K562 (cell line): ENCODE data around the gene CLCC1. TPM values are rescaled to one million over a fixed set of nuclear protein-coding genes. Genes with fewer than 3 reads are reported as not detected.

Experiments
- ATAC-seq: fragments of 200-7000 bp; cut with Tn5 transposase; 3 replicates; pipeline ENCODE4 v1.9.1; 2020; ENCODE audit warnings: moderate library complexity
- BruUV-seq: library from RNA; stranded (reverse); fragments of 400-500 nt; replicated peaks from 2 replicates; lab custom pipeline; 2021; lab: Mats Ljungman, UMichigan
- CTCF ChIA-PET: fragments of 300-600 bp; formaldehyde crosslinking; extraction: SDS; loops from one replicate; lab custom pipeline; 2021; ENCODE audit warnings: low intra/inter-chr PET ratio; lab: Yijun Ruan, JAX
- POLR2A ChIA-PET: fragments of 300-600, 350-650 bp; sonication (Branson Sonifier 250); formaldehyde crosslinking; extraction: SDS; loops from one replicate; lab custom pipeline; 2021; ENCODE audit warnings: antibody characterized with exemption, inconsistent platforms; lab: Yijun Ruan, JAX
- DNase-seq, 4 experiments: peaks; one replicate each; pipeline versions ENCODE4 v3.0.0 to v3.0.0-alpha.2; 2011 to 2018; ENCODE audit warnings: low spot score in 3 of 4, mixed read lengths in 3 of 4; ENCODE audit errors: extremely low read depth in 1 of 4
- FAIRE-seq: peaks from 2 replicates; lab custom pipeline; 2011; peaks lifted over from hg19 to GRCh38; lab: Jason Lieb, UNC
- H2AFZ ChIP-seq: 2 replicates; pipeline ENCODE4 v1.6.0; 2011; ENCODE audit warnings: low read depth, low read length, control low read depth, inconsistent platforms
- H3K27ac ChIP-seq: fragments of 200-600 bp; 3 replicates; pipeline ENCODE4 v1.8.0; 2011; ENCODE audit warnings: low read depth, mild to moderate bottlenecking, control low read depth, inconsistent platforms, low read length, moderate library complexity, mixed read lengths; ENCODE audit errors: extremely low read depth
- H3K27me3 ChIP-seq, 2 experiments: fragments of 300-600 bp in 1 of 2; 2 replicates in 1 of 2; 3 replicates in 1 of 2; pipeline versions ENCODE4 v1.6.0 to v1.8.0; 2011; ENCODE audit warnings: inconsistent platforms in 2 of 2, low read length in 2 of 2, mild to moderate bottlenecking in 1 of 2, mixed read lengths in 1 of 2, moderate library complexity in 1 of 2; ENCODE audit not compliant: control insufficient read depth in 2 of 2, insufficient read depth in 2 of 2
- H3K36me3 ChIP-seq: fragments of 300-600 bp; 3 replicates; pipeline ENCODE4 v1.8.0; 2011; ENCODE audit warnings: mild to moderate bottlenecking, low read length, inconsistent platforms; ENCODE audit not compliant: control insufficient read depth, insufficient read depth
- H3K4me1 ChIP-seq, 2 experiments: fragments of 200-600 bp in 1 of 2; replicated peaks in 1 of 2; 2 replicates in 1 of 2; 3 replicates in 1 of 2; pipeline versions ENCODE4 v1.5.1 to v1.8.0; 2011; ENCODE audit warnings: inconsistent platforms in 2 of 2, low read length in 2 of 2, mild to moderate bottlenecking in 1 of 2, mixed read lengths in 1 of 2, moderate library complexity in 1 of 2; ENCODE audit not compliant: control insufficient read depth in 2 of 2, insufficient read depth in 2 of 2
- H3K4me2 ChIP-seq: 2 replicates; pipeline ENCODE4 v1.6.1; 2011; ENCODE audit warnings: low read length, control low read depth, inconsistent platforms, mixed read lengths; ENCODE audit not compliant: insufficient read depth
- H3K4me3 ChIP-seq: fragments of 200-600 bp; sonication (generic), shearing (Covaris generic); 2 replicates; pipeline ENCODE4 v1.5.1; 2016; ENCODE audit warnings: control low read depth, inconsistent platforms
- H3K79me2 ChIP-seq: fragments of 200-600 bp; 3 replicates; pipeline ENCODE4 v1.8.0; 2011; ENCODE audit warnings: low read length, inconsistent platforms; ENCODE audit not compliant: control insufficient read depth, insufficient read depth
- H3K9ac ChIP-seq, 2 experiments: 2 replicates each; pipeline versions ENCODE4 v1.6.0 to v1.6.1; 2011; ENCODE audit warnings: low read depth in 2 of 2, low read length in 2 of 2, control low read depth in 1 of 2, inconsistent platforms in 1 of 2, mild to moderate bottlenecking in 1 of 2, mixed read lengths in 1 of 2; ENCODE audit not compliant: insufficient read depth in 1 of 2
- H3K9me1 ChIP-seq: one replicate; pipeline ENCODE4 v1.6.0; 2011; ENCODE audit warnings: inconsistent platforms, mild to moderate bottlenecking, low read length, moderate library complexity; ENCODE audit not compliant: control insufficient read depth, insufficient read depth
- H3K9me3 ChIP-seq: replicated peaks from 2 replicates; pipeline ENCODE4 v1.5.1; 2011; ENCODE audit warnings: low read depth, low read length, inconsistent platforms; ENCODE audit not compliant: control insufficient read depth, insufficient read depth
- H4K20me1 ChIP-seq: replicated peaks from 2 replicates; pipeline ENCODE4 v1.6.1; 2011; ENCODE audit warnings: low read length, inconsistent platforms, mixed read lengths; ENCODE audit not compliant: control insufficient read depth, insufficient read depth
- GATA2 ChIP-seq: sonication (generic); formaldehyde crosslinking; IDR thresholded peaks from 2 replicates; pipeline ENCODE4 v1.4.0; 2020; ENCODE audit warnings: mild to moderate bottlenecking, missing genetic modification reagents
- SPI1 ChIP-seq: IDR thresholded peaks from 2 replicates; pipeline ENCODE4 v1.6.1; 2011; ENCODE audit warnings: low read depth, low read length, control low read depth, borderline replicate concordance
- SRF ChIP-seq, 2 experiments: fragments of 250-450, 450-650 bp in 1 of 2; sonication (Bioruptor Pico) in 1 of 2; sonication (generic) in 1 of 2; formaldehyde crosslinking; IDR thresholded peaks; 2 replicates each; pipeline versions ENCODE4 v1.5.0 to v1.5.1; 2020 to 2022; ENCODE audit warnings: mild to moderate bottlenecking in 1 of 2, missing genetic modification reagents in 1 of 2
- UBTF ChIP-seq, 2 experiments: IDR thresholded peaks; 2 replicates each; pipeline ENCODE4 v1.6.1; 2012; ENCODE audit warnings: improper control_type of control experiment in 2 of 2, low read depth in 2 of 2, low read length in 2 of 2, borderline replicate concordance in 1 of 2
- ZNF146 ChIP-seq: IDR thresholded peaks from one replicate; pipeline ENCODE4 v1.6.1; 2018; ENCODE audit warnings: missing compliant biosample characterization; ENCODE audit not compliant: unreplicated experiment
- WGBS: fragments of 100-300 bp; shearing (Covaris generic); methylation state at CpG from one replicate; pipeline ENCODE4 v1.1.6; 2016; ENCODE audit warnings: low coverage, mixed read lengths; ENCODE audit not compliant: insufficient coverage; ENCODE audit errors: missing lambda C conversion rate; 5-methylcytosine and 5-hydroxymethylcytosine counted together
- in situ Hi-C: fragments of 300-500 bp; cut with MboI; formaldehyde crosslinking; loops from 4 replicates; pipeline ENCODE4 v1.15.0; 2018; ENCODE audit warnings: inconsistent platforms, mixed read lengths
- intact Hi-C: fragments of 100-400 bp; cut with micrococcal nuclease; formaldehyde crosslinking; loops from 2 replicates; pipeline ENCODE4 v1.14.2; 2022
- polyA plus RNA-seq, 8 experiments: library from polyadenylated mRNA; depleted of rRNA in 4 of 8; stranded (reverse) in 5 of 8; unstranded in 3 of 8; fragments of >200 nt; fragmentation: Nextera tagmentation in 2 of 8; fragmentation: Illumina TruSeq in 1 of 8; extraction: Ambion mirVana in 2 of 8; extraction: Trizol in 1 of 8; gene quantifications; 2 replicates each; pipeline versions ENCODE4 v1.2.1 to v1.2.3, GENCODE V29; 2011 to 2014; ENCODE audit warnings: inconsistent platforms in 1 of 8, missing spikeins in 1 of 8
- total RNA-seq, 7 experiments: library from RNA; depleted of rRNA in 6 of 7; stranded (reverse); fragments of >200 nt in 6 of 7; fragmentation: Illumina TruSeq in 2 of 7; extraction: Trizol in 2 of 7; gene quantifications; 2 replicates each; pipeline versions ENCODE4 v1.2.1 to v1.2.3, GENCODE V29; 2011 to 2021; ENCODE audit warnings: low replicate concordance in 1 of 7
- TF ChIP-seq, protein P1 (sequence below), 2 experiments: fragments of 450-650 bp; IDR thresholded peaks; 2 replicates each; pipeline ENCODE4 v1.6.1; 2018; ENCODE audit warnings: mild to moderate bottlenecking in 2 of 2, low read depth in 1 of 2; ENCODE audit not compliant: partially characterized antibody in 2 of 2
- TF ChIP-seq, protein P2 (sequence below): fragments of 450-650 bp; IDR thresholded peaks from 2 replicates; pipeline ENCODE4 v1.6.1; 2018; ENCODE audit not compliant: partially characterized antibody

The CLCC1 gene
- total and polyA plus RNA-seq, 9 of the 15 experiments (the other 6 are each of a cell fraction or from before 2014, with no cell fraction given): 28.8 to 63.4 (median 40.4) TPM

DNA sequence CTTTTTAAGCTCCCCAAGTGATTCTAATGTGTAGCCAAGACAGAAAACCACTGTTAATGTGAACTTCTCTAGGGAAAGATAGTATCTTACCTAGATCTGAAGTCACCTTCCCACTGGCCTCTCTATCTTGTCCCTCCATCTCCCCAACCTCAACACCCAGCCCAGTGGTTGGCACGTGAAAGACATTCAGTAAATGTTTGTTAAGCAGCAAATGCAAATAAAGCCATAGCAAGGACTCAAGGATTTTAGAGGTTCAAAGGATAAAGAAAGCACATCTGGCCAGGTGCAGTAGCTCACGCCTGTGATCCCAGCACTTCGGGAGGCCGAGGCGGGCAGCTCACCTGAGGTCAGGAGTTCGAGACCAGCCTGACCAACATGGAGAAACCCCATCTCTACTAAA lies 9.8 kb downstream of the CLCC1 start (continued):
- no peak for TF ChIP-seq UBTF (IDR thresholded peaks at IDR 0.05; ENCODE audit: borderline replicate concordance in 1 of 2, low read depth in 2 of 2, low read length in 2 of 2)
- TF ChIP-seq, all 486 proteins: peak for 0

- Histone ChIP-seq H3K27ac (no peak overlapping the region), H3K4me2 (no peak overlapping the region), H4K20me1 (peaks cover 17% of the 10 kb centered on the region), H3K79me2 (peaks cover 85% of the 10 kb centered on the region), H3K9me1 (no peaks in the 10 kb centered on the region), H2AFZ (no peak overlapping the region), H3K4me1 (peaks cover 0 to 3% of the 10 kb centered on the region in 2 experiments; a peak in 2 of 5 replicates), H3K9ac (no peak overlapping the region), H3K4me3 (no peak overlapping the region), H3K9me3 (no peaks in the 10 kb centered on the region), H3K27me3 (no peaks in the 10 kb centered on the region), H3K36me3 (peaks cover 67% of the 10 kb centered on the region)
- DNase-seq (no peak), ATAC-seq (no peak), FAIRE-seq (no peak)
- 97% methylated on average over 3 of the region's 3 CpGs for WGBS
- intact Hi-C loops: no loop called here
- TF ChIP-seq, protein P1, sequence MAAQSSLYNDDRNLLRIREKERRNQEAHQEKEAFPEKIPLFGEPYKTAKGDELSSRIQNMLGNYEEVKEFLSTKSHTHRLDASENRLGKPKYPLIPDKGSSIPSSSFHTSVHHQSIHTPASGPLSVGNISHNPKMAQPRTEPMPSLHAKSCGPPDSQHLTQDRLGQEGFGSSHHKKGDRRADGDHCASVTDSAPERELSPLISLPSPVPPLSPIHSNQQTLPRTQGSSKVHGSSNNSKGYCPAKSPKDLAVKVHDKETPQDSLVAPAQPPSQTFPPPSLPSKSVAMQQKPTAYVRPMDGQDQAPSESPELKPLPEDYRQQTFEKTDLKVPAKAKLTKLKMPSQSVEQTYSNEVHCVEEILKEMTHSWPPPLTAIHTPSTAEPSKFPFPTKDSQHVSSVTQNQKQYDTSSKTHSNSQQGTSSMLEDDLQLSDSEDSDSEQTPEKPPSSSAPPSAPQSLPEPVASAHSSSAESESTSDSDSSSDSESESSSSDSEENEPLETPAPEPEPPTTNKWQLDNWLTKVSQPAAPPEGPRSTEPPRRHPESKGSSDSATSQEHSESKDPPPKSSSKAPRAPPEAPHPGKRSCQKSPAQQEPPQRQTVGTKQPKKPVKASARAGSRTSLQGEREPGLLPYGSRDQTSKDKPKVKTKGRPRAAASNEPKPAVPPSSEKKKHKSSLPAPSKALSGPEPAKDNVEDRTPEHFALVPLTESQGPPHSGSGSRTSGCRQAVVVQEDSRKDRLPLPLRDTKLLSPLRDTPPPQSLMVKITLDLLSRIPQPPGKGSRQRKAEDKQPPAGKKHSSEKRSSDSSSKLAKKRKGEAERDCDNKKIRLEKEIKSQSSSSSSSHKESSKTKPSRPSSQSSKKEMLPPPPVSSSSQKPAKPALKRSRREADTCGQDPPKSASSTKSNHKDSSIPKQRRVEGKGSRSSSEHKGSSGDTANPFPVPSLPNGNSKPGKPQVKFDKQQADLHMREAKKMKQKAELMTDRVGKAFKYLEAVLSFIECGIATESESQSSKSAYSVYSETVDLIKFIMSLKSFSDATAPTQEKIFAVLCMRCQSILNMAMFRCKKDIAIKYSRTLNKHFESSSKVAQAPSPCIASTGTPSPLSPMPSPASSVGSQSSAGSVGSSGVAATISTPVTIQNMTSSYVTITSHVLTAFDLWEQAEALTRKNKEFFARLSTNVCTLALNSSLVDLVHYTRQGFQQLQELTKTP (IDR thresholded peaks at IDR 0.05; ENCODE audit: low read depth in 1 of 2, partially characterized antibody in 2 of 2): no peak
- TF ChIP-seq GATA2 (CRISPR knock-in tag) (no peak), SRF (CRISPR knock-in tag; IDR thresholded peaks at IDR 0.05) (no peak), ZNF146 (CRISPR knock-in tag) (peak; percentile 77), SPI1 (no peak)
- TF ChIP-seq, protein P2, sequence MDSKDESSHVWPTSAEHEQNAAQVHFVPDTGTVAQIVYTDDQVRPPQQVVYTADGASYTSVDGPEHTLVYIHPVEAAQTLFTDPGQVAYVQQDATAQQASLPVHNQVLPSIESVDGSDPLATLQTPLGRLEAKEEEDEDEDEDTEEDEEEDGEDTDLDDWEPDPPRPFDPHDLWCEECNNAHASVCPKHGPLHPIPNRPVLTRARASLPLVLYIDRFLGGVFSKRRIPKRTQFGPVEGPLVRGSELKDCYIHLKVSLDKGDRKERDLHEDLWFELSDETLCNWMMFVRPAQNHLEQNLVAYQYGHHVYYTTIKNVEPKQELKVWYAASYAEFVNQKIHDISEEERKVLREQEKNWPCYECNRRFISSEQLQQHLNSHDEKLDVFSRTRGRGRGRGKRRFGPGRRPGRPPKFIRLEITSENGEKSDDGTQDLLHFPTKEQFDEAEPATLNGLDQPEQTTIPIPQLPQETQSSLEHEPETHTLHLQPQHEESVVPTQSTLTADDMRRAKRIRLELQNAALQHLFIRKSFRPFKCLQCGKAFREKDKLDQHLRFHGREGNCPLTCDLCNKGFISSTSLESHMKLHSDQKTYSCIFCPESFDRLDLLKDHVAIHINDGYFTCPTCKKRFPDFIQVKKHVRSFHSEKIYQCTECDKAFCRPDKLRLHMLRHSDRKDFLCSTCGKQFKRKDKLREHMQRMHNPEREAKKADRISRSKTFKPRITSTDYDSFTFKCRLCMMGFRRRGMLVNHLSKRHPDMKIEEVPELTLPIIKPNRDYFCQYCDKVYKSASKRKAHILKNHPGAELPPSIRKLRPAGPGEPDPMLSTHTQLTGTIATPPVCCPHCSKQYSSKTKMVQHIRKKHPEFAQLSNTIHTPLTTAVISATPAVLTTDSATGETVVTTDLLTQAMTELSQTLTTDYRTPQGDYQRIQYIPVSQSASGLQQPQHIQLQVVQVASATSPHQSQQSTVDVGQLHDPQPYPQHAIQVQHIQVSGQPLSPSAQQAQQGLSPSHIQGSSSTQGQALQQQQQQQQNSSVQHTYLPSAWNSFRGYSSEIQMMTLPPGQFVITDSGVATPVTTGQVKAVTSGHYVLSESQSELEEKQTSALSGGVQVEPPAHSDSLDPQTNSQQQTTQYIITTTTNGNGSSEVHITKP: no peak
- POLR2A ChIA-PET: interaction anchor here (0.6 to 3.4 kb wide), 5 partner anchors 8 to 217 kb away, joined by 3 to 36 read pairs (median 4); partner anchors contain the start of gene CLCC1
- BruUV-seq: no TSS peak
- CTCF ChIA-PET: no interaction called here
- in situ Hi-C loops: no loop called here
These were observed 12.0 kb downstream of the CLCC1 start for GRCh38 chr1:108951242-108951641.
